ENCODE measurements around the gene RPTN. TPM values are rescaled to one million over a fixed set of nuclear protein-coding genes. Genes with fewer than 3 reads are reported as not detected.

Gene RPTN
- total and polyA plus RNA-seq, 2 experiments from 2014 or later = not detected

DNA sequence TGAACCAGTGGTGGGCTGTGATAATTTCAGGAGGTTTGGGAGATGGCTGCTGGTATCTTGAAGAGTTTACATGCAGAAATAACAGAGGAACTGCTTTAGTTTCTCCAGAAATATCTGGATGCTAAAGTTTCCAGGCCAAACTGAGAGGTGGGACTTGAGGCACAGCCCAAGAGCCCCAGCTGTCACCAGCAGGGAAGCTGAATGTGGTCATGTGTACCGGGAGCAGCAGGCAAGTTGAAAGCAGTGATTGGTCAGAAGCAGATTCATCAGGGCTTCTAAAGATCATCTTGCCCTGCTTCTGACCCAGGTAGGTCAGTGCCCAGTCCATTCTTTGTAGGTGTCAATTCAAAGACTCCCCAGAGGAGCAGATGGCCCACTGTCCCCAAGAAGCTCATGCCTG, 7.9 kb upstream of the RPTN start (continued):
- TF ChIP-seq CTCF (conservative IDR thresholded peaks at IDR 0.05; ENCODE audit: low read depth in 2 of 2) (no peak), JUNB (IDR thresholded peaks at IDR 0.05; ENCODE audit: unreplicated experiment) (no peak), ZNF331 (CRISPR knock-in tag; IDR thresholded peaks at IDR 0.05; ENCODE audit: low read depth) (no peak), EZH2phosphoT487 (IDR thresholded peaks at IDR 0.05; ENCODE audit: unreplicated experiment) (no peak), STAT1 (IDR thresholded peaks at IDR 0.05; ENCODE audit: unreplicated experiment) (no peak), CREB1 (CRISPR knock-in tag; IDR thresholded peaks at IDR 0.05; ENCODE audit: low read depth) (no peak)
- TF ChIP-seq, protein P1, sequence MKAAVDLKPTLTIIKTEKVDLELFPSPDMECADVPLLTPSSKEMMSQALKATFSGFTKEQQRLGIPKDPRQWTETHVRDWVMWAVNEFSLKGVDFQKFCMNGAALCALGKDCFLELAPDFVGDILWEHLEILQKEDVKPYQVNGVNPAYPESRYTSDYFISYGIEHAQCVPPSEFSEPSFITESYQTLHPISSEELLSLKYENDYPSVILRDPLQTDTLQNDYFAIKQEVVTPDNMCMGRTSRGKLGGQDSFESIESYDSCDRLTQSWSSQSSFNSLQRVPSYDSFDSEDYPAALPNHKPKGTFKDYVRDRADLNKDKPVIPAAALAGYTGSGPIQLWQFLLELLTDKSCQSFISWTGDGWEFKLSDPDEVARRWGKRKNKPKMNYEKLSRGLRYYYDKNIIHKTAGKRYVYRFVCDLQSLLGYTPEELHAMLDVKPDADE (IDR thresholded peaks at IDR 0.05) = no peak

GRCh38 chr1:152165286-152166077, 6.5 kb upstream of the RPTN start:
- H2AFZ ChIP-seq = no peak overlapping the region
- Mint-ChIP-seq H3K27me3 (ENCODE audit: insufficient read depth, low read depth, poor library complexity) (peaks cover 3% of the 10 kb centered on the region), H3K9me3 (no peaks in the 10 kb centered on the region; the same call in 2 of the 3 replicates)
- TF ChIP-seq JUNB (IDR thresholded peaks at IDR 0.05; ENCODE audit: unreplicated experiment) (no peak), ZNF331 (CRISPR knock-in tag; IDR thresholded peaks at IDR 0.05; ENCODE audit: low read depth) (no peak), POLR2AphosphoS5 (IDR thresholded peaks at IDR 0.05; ENCODE audit: low read depth) (no peak), NANOG (IDR thresholded peaks at IDR 0.05; ENCODE audit: borderline replicate concordance) (no peak), CREB1 (CRISPR knock-in tag; IDR thresholded peaks at IDR 0.05; ENCODE audit: low read depth) (no peak), ZNF114 (CRISPR knock-in tag; IDR thresholded peaks at IDR 0.05) (no peak)
- TF ChIP-seq, protein P2, sequence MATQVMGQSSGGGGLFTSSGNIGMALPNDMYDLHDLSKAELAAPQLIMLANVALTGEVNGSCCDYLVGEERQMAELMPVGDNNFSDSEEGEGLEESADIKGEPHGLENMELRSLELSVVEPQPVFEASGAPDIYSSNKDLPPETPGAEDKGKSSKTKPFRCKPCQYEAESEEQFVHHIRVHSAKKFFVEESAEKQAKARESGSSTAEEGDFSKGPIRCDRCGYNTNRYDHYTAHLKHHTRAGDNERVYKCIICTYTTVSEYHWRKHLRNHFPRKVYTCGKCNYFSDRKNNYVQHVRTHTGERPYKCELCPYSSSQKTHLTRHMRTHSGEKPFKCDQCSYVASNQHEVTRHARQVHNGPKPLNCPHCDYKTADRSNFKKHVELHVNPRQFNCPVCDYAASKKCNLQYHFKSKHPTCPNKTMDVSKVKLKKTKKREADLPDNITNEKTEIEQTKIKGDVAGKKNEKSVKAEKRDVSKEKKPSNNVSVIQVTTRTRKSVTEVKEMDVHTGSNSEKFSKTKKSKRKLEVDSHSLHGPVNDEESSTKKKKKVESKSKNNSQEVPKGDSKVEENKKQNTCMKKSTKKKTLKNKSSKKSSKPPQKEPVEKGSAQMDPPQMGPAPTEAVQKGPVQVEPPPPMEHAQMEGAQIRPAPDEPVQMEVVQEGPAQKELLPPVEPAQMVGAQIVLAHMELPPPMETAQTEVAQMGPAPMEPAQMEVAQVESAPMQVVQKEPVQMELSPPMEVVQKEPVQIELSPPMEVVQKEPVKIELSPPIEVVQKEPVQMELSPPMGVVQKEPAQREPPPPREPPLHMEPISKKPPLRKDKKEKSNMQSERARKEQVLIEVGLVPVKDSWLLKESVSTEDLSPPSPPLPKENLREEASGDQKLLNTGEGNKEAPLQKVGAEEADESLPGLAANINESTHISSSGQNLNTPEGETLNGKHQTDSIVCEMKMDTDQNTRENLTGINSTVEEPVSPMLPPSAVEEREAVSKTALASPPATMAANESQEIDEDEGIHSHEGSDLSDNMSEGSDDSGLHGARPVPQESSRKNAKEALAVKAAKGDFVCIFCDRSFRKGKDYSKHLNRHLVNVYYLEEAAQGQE (IDR thresholded peaks at IDR 0.05; ENCODE audit: unreplicated experiment) = no peak
- TF ChIP-seq, protein P3, sequence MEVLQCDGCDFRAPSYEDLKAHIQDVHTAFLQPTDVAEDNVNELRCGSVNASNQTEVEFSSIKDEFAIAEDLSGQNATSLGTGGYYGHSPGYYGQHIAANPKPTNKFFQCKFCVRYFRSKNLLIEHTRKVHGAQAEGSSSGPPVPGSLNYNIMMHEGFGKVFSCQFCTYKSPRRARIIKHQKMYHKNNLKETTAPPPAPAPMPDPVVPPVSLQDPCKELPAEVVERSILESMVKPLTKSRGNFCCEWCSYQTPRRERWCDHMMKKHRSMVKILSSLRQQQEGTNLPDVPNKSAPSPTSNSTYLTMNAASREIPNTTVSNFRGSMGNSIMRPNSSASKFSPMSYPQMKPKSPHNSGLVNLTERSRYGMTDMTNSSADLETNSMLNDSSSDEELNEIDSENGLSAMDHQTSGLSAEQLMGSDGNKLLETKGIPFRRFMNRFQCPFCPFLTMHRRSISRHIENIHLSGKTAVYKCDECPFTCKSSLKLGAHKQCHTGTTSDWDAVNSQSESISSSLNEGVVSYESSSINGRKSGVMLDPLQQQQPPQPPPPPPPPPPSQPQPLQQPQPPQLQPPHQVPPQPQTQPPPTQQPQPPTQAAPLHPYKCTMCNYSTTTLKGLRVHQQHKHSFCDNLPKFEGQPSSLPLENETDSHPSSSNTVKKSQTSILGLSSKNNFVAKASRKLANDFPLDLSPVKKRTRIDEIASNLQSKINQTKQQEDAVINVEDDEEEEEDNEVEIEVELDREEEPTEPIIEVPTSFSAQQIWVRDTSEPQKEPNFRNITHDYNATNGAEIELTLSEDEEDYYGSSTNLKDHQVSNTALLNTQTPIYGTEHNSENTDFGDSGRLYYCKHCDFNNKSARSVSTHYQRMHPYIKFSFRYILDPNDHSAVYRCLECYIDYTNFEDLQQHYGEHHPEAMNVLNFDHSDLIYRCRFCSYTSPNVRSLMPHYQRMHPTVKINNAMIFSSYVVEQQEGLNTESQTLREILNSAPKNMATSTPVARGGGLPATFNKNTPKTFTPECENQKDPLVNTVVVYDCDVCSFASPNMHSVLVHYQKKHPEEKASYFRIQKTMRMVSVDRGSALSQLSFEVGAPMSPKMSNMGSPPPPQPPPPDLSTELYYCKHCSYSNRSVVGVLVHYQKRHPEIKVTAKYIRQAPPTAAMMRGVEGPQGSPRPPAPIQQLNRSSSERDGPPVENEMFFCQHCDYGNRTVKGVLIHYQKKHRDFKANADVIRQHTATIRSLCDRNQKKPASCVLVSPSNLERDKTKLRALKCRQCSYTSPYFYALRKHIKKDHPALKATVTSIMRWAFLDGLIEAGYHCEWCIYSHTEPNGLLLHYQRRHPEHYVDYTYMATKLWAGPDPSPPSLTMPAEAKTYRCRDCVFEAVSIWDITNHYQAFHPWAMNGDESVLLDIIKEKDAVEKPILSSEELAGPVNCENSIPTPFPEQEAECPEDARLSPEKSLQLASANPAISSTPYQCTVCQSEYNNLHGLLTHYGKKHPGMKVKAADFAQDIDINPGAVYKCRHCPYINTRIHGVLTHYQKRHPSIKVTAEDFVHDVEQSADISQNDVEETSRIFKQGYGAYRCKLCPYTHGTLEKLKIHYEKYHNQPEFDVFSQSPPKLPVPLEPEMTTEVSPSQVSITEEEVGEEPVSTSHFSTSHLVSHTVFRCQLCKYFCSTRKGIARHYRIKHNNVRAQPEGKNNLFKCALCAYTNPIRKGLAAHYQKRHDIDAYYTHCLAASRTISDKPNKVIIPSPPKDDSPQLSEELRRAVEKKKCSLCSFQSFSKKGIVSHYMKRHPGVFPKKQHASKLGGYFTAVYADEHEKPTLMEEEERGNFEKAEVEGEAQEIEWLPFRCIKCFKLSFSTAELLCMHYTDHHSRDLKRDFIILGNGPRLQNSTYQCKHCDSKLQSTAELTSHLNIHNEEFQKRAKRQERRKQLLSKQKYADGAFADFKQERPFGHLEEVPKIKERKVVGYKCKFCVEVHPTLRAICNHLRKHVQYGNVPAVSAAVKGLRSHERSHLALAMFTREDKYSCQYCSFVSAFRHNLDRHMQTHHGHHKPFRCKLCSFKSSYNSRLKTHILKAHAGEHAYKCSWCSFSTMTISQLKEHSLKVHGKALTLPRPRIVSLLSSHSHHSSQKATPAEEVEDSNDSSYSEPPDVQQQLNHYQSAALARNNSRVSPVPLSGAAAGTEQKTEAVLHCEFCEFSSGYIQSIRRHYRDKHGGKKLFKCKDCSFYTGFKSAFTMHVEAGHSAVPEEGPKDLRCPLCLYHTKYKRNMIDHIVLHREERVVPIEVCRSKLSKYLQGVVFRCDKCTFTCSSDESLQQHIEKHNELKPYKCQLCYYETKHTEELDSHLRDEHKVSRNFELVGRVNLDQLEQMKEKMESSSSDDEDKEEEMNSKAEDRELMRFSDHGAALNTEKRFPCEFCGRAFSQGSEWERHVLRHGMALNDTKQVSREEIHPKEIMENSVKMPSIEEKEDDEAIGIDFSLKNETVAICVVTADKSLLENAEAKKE (CRISPR knock-in tag; IDR thresholded peaks at IDR 0.05) = no peak

More at GRCh38 chr1:152165286-152166077, 6.5 kb upstream of the RPTN start:
- Histone ChIP-seq H3K4me2 (no peak overlapping the region), H3K9me2 (ENCODE audit: insufficient read depth) (no peaks in the 10 kb centered on the region; the same call in 1 of the 2 replicates), H3K27ac (ENCODE audit: low read depth) (no peak overlapping the region), H4K20me1 (replicated peaks; ENCODE audit: insufficient read depth) (no peaks in the 10 kb centered on the region), H3K4me1 (ENCODE audit: insufficient read depth) (no peaks in the 10 kb centered on the region), H3K4me3 (no peak overlapping the region), H3F3A (replicated peaks; ENCODE audit: low read depth) (no peaks in the 10 kb centered on the region), H3K36me3 (ENCODE audit: insufficient read depth) (no peaks in the 10 kb centered on the region), H3K27me3 (ENCODE audit: insufficient read depth) (no peaks in the 10 kb centered on the region), H3K79me2 (replicated peaks; ENCODE audit: insufficient read depth) (no peaks in the 10 kb centered on the region)
- Mint-ChIP-seq H3K4me1 (peaks cover 2% of the 10 kb centered on the region; the same call in 2 of the 3 replicates), H3K36me3 (ENCODE audit: low read depth) (no peaks in the 10 kb centered on the region), H3K4me3 (no peak overlapping the region), H3K27ac (no peak overlapping the region)
- DNase-seq (ENCODE audit: low spot score) = no peak
- ATAC-seq = no peak

Data from GM23338 (cell line).